Ectodermal cell (in vitro differentiated cells): ENCODE data around the gene TGFBR3.

ENCODE experiments used
- H3K27ac ChIP-seq: 2 replicates; pipeline ENCODE4 v1.7.0; 2013; ENCODE audit warnings: mild to moderate bottlenecking, low read depth, low read length; ENCODE audit not compliant: insufficient read depth, poor library complexity, severe bottlenecking
- H3K27me3 ChIP-seq: 2 replicates; pipeline ENCODE4 v1.7.0; 2013; ENCODE audit warnings: mild to moderate bottlenecking, low read length; ENCODE audit not compliant: insufficient read depth, control insufficient read depth, poor library complexity, severe bottlenecking
- H3K36me3 ChIP-seq: one replicate; pipeline ENCODE4 v1.7.0; 2013; ENCODE audit warnings: low read length; ENCODE audit not compliant: control insufficient read depth, insufficient read depth
- H3K4me1 ChIP-seq: one replicate; pipeline ENCODE4 v1.7.0; 2013; ENCODE audit warnings: low read length; ENCODE audit not compliant: control insufficient read depth, insufficient read depth
- H3K4me3 ChIP-seq: 2 replicates; pipeline ENCODE4 v1.7.0; 2013; ENCODE audit warnings: low read depth, low read length, control low read depth; ENCODE audit not compliant: insufficient read depth
- H3K9me3 ChIP-seq: 2 replicates; pipeline ENCODE4 v1.7.0; 2013; ENCODE audit warnings: mild to moderate bottlenecking, low read length, moderate library complexity; ENCODE audit not compliant: control insufficient read depth
- WGBS, 2 experiments: methylation state at CpG; one replicate each; pipeline ENCODE4 v1.1.7; 2013; ENCODE audit warnings: missing lambda C conversion rate in 2 of 2; 5-methylcytosine and 5-hydroxymethylcytosine counted together

Gene TGFBR3

DNA sequence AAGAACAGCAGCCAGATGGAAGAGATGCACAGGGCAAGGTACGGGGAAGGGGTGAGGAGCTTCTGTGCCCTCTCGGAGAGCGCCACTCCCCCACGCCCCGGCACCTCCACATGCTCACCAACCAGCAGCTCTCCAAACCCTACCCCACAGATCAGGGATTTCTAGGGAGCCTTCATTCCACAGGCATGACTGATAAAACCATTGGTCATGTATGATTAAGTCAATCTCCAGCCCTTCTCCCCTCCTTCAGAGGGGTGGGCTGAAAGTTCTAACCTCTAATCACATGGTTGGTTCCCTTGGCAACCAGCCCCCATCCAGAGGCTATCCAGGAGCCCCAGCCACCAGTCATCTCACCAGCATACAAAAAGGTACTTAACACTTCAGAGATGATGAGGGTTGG, 144.7 kb downstream of the TGFBR3 start:
- no peaks in the 10 kb centered on the region for H3K36me3 ChIP-seq
- H3K27ac ChIP-seq = no peak overlapping the region
- H3K4me1 ChIP-seq = peaks cover 7% of the 10 kb centered on the region
- WGBS, 2 experiments = 97 to 98% methylated on average over 5 of the region's 5 CpGs
- H3K27me3 ChIP-seq = no peaks in the 10 kb centered on the region
- H3K4me3 ChIP-seq = no peak overlapping the region
- H3K9me3 ChIP-seq = no peaks in the 10 kb centered on the region

DNA sequence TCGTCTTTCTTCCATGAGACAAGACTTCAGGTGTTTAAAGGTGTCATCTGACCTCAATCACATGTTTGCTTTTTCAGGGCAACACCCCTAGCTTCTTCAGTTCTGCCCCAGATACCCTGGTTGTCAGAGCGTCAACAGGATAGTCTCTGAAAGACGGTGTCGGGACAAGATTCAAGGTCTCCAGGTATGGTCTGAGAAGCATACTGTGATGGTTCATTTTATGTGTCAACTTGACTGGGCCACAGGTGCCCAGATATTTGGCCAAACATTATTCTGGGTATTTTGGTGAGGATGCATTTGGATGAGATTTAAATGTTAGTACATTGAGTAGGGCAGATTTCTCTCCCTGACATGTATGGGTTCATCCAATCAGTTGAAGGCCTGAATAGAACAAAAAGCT, 148.3 kb downstream of the TGFBR3 start:
- Histone ChIP-seq H3K4me3 (no peak overlapping the region), H3K27me3 (no peaks in the 10 kb centered on the region), H3K4me1 (peaks cover 7% of the 10 kb centered on the region), H3K36me3 (no peaks in the 10 kb centered on the region), H3K27ac (peak overlapping the region; percentile 20), H3K9me3 (no peaks in the 10 kb centered on the region)
- 94 to 95% methylated on average over 4 of the region's 4 CpGs for WGBS, 2 experiments

DNA sequence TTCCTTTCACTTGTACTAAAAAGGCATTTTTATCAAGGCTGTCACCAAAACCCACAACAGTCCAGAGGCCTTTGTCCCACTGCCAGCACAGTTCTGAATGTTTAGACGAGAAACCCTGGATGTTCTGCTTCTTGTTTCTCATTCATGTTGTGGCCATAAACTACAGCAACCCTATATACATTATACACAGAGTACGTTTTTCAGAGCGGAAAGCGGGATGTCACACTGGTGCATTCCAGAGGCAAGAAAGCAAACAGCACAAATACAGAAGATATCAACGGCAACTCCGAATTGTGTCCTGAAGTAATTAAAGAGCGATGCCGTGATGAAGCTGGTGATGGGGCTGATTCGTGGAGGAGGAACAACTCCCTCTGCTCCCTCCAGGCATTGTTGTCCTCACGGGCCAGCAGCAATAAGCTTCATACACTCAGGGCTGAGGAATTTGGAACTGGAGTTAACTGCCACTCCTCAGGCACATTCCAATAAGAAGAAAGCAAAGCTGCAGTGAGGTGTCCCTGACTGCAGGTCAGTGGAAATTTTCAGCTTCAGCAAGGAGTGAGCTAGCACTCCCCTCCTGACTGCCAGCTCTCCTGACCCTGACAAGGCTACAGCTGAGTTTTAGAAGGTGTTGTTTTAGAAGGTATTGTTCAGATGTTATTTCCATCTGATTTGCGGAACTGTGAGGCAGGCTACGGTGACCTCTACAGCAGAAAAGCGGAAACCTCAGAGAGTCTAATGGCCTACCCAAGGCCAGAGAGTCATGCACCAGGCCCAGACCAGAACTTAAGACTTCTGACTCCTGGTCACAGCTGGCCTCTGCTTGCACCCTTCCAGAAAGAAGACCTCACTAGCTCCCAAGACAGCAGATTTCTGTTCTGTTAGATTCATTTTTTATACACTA, 149.0 kb downstream of the TGFBR3 start:
- no peak overlapping the region for H3K4me3 ChIP-seq
- H3K4me1 ChIP-seq = peaks cover 11% of the 10 kb centered on the region
- no peaks in the 10 kb centered on the region for H3K36me3 ChIP-seq
- H3K27ac ChIP-seq = peak overlapping the region; percentile 45
- H3K9me3 ChIP-seq = no peaks in the 10 kb centered on the region
- 69 to 72% methylated on average over 13 of the region's 13 CpGs for WGBS, 2 experiments
- no peaks in the 10 kb centered on the region for H3K27me3 ChIP-seq

DNA sequence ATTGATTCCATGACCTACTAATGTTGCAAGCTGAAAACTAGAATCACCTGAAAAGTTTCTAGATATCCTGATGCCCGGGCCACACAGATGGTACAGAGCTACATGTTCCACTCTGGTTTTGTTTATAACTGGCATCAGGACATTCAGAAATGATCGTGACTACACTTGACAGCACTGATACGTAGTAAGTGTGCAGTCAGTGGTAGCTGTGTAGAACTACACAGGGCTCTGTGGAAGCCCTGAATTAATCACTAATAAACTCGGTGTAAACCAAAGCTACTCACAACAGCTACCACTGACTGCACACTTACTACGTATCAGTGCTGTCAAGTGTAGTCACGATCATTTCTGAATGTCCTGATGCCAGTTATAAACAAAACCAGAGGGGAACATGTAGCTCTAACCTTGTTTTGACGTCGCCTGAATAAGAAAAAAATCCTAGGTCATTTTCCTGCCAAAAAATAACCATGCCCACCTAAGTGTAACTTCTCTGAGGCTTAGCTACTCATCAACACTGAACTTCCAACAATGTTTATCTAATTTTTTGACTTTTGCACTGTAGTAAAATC, 149.7 kb downstream of the TGFBR3 start:
- H3K27ac ChIP-seq = no peak overlapping the region
- peaks cover 18% of the 10 kb centered on the region for H3K4me1 ChIP-seq
- H3K27me3 ChIP-seq = no peaks in the 10 kb centered on the region
- no peaks in the 10 kb centered on the region for H3K36me3 ChIP-seq
- no peak overlapping the region for H3K4me3 ChIP-seq
- 96% methylated on average over 8 of the region's 8 CpGs for WGBS, 2 experiments
- H3K9me3 ChIP-seq = no peaks in the 10 kb centered on the region

DNA sequence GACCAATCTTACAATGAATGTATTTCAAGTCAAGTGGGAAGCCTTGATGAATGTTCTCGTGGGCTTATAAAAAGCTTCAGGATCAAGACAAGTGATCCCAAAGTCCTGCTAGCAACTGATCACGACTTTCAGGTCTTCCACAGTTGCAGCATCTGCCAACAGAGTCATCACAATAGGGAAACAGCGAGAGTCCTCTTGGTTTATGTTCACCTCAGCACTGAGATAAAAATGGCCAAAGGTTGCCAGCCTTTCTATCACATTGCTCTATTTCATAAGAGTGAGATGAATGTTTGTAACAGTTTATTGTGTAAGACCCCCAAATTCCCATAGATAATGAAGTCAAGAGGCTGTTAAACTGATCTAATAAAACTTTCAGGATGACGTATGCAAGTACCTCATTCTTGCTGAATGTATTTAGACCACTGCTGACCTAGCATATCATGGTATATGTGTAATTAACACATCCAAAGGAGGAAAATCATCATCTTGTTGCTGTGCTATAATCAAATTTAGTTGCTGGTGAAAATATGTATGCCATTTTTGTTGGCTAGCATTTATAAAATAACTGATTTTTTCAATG, 150.6 kb downstream of the TGFBR3 start:
- Histone ChIP-seq H3K4me1 (peaks cover 23% of the 10 kb centered on the region), H3K27ac (no peak overlapping the region), H3K9me3 (no peaks in the 10 kb centered on the region), H3K4me3 (no peak overlapping the region), H3K27me3 (no peaks in the 10 kb centered on the region), H3K36me3 (no peaks in the 10 kb centered on the region)
- 92 to 94% methylated on average over 4 of the region's 4 CpGs for WGBS, 2 experiments

DNA sequence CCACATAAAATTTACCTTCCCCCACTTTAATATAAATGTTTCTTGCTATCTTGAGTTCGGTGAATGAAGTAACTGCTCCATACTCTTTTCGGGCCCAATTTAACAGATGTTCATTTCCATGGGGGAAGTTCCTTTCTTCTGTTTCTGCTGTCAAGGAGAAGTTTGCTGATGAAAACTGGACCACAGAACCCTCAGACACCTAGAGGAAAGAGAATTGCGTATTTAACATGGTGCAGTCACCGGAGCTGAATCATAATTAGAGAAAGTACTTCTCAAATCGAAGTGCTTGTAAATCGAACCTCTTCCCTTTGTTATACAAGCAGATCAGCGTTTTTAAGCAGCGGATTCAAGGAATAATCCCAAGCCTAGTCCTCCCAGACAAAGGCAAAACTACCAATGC, 151.2 kb downstream of the TGFBR3 start:
- Histone ChIP-seq H3K27me3 (no peaks in the 10 kb centered on the region), H3K9me3 (no peaks in the 10 kb centered on the region), H3K27ac (no peak overlapping the region), H3K4me3 (no peak overlapping the region), H3K4me1 (peaks cover 23% of the 10 kb centered on the region), H3K36me3 (no peaks in the 10 kb centered on the region)
- WGBS, 2 experiments = 82 to 83% methylated on average over 8 of the region's 8 CpGs

DNA sequence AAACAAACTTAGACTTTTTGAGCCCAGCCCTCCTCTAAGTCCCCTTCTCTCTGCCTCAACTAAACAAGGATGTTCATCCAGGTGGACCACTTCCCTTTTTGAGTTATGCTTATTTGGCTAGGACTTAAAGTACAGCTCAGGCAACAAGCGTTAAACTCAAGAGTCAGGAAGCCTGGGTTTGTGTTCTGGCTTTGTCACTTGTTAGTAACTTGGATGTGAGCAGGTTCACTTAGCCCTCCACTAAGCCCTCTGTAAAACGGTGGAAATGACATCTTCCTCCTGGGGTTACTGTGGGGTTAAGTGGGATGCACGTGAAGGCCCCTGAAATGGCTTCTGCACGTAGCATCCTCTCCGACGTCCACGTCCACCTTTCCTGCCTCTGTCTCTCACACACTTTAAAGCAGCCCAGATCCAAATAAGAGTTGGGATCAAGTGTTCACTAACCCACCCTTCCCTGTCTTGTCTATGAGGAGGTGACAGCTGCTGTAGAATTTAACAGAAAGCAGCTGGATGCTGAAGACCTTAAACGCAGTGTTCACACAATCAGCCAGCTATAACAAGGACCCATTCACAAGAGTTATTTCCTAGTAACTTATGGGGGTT, 152.7 kb downstream of the TGFBR3 start:
- Histone ChIP-seq H3K9me3 (no peaks in the 10 kb centered on the region), H3K4me1 (peaks cover 23% of the 10 kb centered on the region), H3K36me3 (no peaks in the 10 kb centered on the region), H3K4me3 (no peak overlapping the region), H3K27me3 (no peaks in the 10 kb centered on the region), H3K27ac (no peak overlapping the region)
- WGBS, 2 experiments = 80 to 82% methylated on average over 8 of the region's 8 CpGs

DNA sequence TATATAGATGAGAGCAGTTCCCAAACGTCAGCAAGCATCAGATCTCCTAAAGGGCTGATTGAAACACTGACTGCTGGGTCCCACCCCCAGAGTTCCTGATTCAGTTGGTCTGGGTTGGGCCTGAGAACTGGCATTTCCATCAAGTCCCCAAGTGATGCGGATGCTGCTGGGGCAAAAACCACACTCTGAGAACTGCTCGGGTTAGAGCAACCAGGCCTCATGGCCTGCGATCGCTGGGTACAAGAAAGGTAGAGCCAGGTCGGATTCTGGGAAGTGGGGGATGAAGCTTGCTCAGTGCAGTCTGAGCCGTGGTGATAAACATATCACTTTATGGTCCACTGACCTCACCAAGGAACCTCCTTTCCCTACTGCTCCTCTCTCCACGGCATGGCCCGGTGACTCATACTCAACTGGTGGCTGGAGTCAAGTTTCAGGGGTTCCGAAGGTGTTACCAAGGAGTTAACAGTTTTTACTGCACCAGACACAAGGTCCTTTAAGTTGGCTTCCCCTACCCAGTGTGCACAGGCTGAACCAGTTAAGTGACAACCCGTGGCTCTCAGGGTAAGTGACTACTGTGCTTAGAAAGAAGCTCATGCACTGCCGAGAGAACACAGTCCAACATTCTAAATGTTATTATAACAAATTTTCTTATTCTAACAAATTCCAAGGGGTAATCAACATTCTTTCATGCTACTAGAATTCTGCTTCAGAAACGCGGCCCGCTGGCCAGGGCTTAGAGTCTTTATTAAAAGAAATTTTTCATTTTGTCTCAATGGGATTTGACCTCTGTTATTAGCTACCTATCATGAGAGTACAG, 153.5 kb downstream of the TGFBR3 start:
- Histone ChIP-seq H3K27ac (no peak overlapping the region), H3K4me3 (no peak overlapping the region), H3K27me3 (no peaks in the 10 kb centered on the region), H3K9me3 (no peaks in the 10 kb centered on the region), H3K4me1 (peaks cover 23% of the 10 kb centered on the region), H3K36me3 (no peaks in the 10 kb centered on the region)
- 89% methylated on average over 15 of the region's 15 CpGs for WGBS, 2 experiments

DNA sequence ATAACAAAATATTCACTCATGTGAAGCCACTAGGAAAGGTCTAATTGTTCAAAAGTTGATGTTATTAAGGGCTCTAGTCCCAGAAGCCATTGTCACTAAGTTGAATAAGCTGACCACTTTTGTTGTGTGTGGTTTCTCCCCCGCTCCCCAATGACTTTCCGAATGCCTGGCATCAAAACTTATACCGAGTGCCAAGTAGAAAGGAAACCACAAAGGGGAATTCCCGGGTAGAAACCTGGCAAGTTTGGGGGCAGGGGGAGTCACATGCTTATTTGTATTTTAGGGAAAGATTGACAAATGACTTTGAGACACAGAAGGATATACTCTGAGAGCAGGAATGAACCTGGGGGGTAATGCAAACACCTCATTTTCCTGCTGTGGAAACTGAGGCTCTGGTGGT, 154.1 kb downstream of the TGFBR3 start:
- Histone ChIP-seq H3K4me3 (no peak overlapping the region), H3K27ac (no peak overlapping the region), H3K9me3 (no peaks in the 10 kb centered on the region), H3K27me3 (no peaks in the 10 kb centered on the region), H3K36me3 (no peaks in the 10 kb centered on the region), H3K4me1 (peaks cover 17% of the 10 kb centered on the region)
- 92 to 93% methylated on average over 4 of the region's 4 CpGs for WGBS, 2 experiments
